Spleen (tissue), 7 donors: ENCODE data around the gene BHLHE40.

Experiments
- CTCF ChIP-seq, 11 experiments: fragments of 200-600 bp in 7 of 11; fragments of 450-650 bp in 4 of 11; sonication (generic) in 4 of 11; IDR thresholded peaks in 8 of 11; conservative IDR thresholded peaks in 3 of 11; 1 replicate in 7 of 11; 2 replicates in 4 of 11; pipeline versions ENCODE4 v1.4.0 to v1.8.0; 2016 to 2021; ENCODE audit warnings: antibody characterized with exemption in 11 of 11, inconsistent platforms in 4 of 11, mild to moderate bottlenecking in 1 of 11
- POLR2A ChIP-seq, 3 donors: fragments of 450-650 bp; IDR thresholded peaks; one replicate each; pipeline ENCODE4 v1.5.1; 2017; ENCODE audit warnings: antibody characterized with exemption in 3 of 3, mild to moderate bottlenecking in 1 of 3
- POLR2AphosphoS5 ChIP-seq, 3 donors: sonication (generic); formaldehyde crosslinking; IDR thresholded peaks; one replicate each; pipeline ENCODE4 v1.5.1; 2017; ENCODE audit warnings: antibody characterized with exemption in 3 of 3
- donor health status: DM: no; HTN: no; CAD: no; lungs with moderate emphysema.
- donor health status: DM: no; HTN: no; CAD: no.
- donor health status: DM: no; HTN: no; CAD: no.

- no peak for TF ChIP-seq CTCF (IDR thresholded peaks at IDR 0.05 in 8 of 11, conservative IDR thresholded peaks at IDR 0.05 in 3 of 11)
- TF ChIP-seq POLR2AphosphoS5 (IDR thresholded peaks at IDR 0.05) = no peak
- no peak for TF ChIP-seq POLR2A (IDR thresholded peaks at IDR 0.05)
Measured at GRCh38 chr3:4943549-4943948, 35.7 kb upstream of the BHLHE40 start.
